GM12864 (cell line): Measurements from ENCODE around the gene CCDC77.
"Not testable (repeated sequence)": the region's sequence is repeated elsewhere in the genome, so short reads cannot be mapped to it uniquely, and the experiment has no call there.

Experiments used
- DNase-seq: peaks from one replicate; pipeline ENCODE4 v3.0.0-alpha.2; 2011; ENCODE audit warnings: low read depth
- H3K4me3 ChIP-seq: 2 replicates; pipeline ENCODE4 v1.5.1; 2011; ENCODE audit warnings: mild to moderate bottlenecking, low read depth, low read length, control low read depth
- TF ChIP-seq, protein P1 (sequence below): IDR thresholded peaks from 2 replicates; pipeline ENCODE4 v1.5.1; 2011; ENCODE audit warnings: low read depth, mild to moderate bottlenecking, moderate library complexity, low read length, control low read depth, inconsistent platforms; ENCODE audit errors: missing control alignments

The CCDC77 gene

DNA sequence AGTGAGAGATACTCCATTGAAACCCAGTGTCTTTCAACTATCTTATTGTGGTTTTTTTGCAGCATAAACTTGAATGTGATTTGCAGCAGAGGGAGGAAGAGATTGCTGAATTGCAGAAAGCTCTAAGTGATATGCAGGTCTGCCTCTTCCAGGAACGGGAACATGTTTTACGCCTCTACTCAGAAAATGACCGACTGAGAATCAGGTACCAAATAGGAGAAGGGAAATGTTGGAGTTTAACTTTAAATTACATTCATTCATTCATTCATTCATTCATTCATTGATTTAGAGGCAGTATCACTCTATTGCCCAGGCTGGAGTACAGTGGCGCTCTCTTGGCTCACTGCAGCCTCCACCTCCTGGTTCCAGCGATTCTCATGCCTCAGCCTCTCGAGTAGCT is 17.0 kb downstream of the CCDC77 start:
- H3K4me3 ChIP-seq = no peak overlapping the region
- no peak for DNase-seq
- TF ChIP-seq, protein P1, sequence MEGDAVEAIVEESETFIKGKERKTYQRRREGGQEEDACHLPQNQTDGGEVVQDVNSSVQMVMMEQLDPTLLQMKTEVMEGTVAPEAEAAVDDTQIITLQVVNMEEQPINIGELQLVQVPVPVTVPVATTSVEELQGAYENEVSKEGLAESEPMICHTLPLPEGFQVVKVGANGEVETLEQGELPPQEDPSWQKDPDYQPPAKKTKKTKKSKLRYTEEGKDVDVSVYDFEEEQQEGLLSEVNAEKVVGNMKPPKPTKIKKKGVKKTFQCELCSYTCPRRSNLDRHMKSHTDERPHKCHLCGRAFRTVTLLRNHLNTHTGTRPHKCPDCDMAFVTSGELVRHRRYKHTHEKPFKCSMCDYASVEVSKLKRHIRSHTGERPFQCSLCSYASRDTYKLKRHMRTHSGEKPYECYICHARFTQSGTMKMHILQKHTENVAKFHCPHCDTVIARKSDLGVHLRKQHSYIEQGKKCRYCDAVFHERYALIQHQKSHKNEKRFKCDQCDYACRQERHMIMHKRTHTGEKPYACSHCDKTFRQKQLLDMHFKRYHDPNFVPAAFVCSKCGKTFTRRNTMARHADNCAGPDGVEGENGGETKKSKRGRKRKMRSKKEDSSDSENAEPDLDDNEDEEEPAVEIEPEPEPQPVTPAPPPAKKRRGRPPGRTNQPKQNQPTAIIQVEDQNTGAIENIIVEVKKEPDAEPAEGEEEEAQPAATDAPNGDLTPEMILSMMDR = no peak

DNA sequence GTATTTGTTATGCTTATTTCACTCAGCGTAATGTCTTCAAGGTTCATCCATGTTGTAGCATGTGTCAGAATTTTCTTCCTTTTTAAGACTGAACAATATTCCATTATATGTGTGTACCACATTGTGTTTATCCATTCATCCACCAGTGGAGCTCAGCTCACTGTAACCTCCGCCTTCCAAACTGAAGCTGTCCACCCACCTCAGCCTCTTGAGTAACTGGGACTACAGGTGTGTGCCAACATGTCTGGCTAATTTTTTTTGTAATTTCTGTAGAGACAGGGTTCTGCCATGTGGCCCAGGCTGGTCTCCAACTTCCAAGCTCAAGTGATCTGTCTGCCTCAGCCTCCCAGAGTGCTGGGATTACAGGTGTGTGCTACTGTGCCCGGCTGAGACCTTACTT is 21.1 kb downstream of the CCDC77 start:
- TF ChIP-seq, protein P1 = no peak
- H3K4me3 ChIP-seq = no peak overlapping the region
- no peak for DNase-seq

- H3K4me3 ChIP-seq, DNase-seq: not testable (repeated sequence)
Measured at GRCh38 chr12:435737-436136, 34.3 kb downstream of the CCDC77 start.

DNA sequence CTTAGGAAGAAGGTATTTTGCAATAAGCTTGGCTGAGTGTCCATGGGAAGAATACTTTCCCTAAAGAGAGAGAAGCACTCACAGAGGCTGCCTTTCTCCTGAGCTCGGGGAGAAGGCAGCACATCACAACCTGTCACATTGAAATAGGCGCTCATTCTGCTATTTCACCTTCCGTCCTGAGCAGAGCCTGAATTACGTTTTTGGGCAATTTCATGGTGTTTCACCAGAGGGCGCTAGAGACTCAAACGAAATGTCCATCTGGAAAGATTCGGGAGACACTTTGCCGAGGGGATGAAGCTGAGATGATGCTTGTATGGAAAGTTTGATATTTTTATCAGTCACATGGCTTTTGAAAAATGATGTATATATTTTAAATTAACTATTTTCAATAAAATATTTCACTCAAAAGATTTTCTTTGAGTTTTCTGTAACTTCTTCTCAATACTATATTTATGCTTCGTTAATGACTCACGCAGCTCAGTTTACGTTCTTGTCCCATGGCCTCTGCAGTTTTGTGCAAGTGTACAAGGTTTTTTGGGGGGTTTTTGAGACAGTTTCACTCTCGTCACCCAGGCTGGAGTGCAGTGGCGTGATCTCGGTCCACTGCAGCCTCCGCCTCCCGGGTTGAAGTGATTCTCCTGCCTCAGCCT is 40.9 kb downstream of the CCDC77 start:
- TF ChIP-seq, protein P1 = peak; percentile 72
- no peak overlapping the region for H3K4me3 ChIP-seq
- no peak for DNase-seq

GRCh38 chr12:447141-447540 is 45.7 kb downstream of the CCDC77 start:
- TF ChIP-seq, protein P1 = no peak
- no peak for DNase-seq
- no peak overlapping the region for H3K4me3 ChIP-seq

- no peak for DNase-seq
- H3K4me3 ChIP-seq = no peak overlapping the region
- TF ChIP-seq, protein P1 = no peak
Measured at GRCh38 chr12:449203-449602, 47.8 kb downstream of the CCDC77 start.

DNA sequence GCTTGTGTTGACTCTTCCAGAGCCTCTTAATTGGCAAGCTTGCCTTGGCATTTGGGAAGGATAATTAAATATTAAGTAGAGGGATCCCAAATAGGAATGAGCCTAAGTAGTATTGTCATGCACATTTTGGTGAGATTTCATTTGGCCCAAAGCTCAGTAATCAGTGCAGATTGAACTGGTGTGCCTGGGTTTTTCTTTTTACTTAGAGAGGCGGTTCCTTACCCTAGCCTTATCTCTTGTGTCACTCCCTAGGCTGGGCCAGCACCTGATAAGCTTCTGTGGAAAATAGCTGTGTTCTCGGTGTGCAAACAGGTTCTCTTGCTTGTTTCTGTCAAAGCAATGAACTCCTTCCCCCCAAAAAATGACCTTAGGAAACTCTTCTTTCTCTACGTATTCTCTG is 49.0 kb downstream of the CCDC77 start:
- DNase-seq = no peak
- no peak overlapping the region for H3K4me3 ChIP-seq
- TF ChIP-seq, protein P1 = no peak
